Karpas-422 (cell line): ENCODE results near the gene MCC. TPM values are rescaled to one million over a fixed set of nuclear protein-coding genes. Genes with fewer than 3 reads are reported as not detected.

Experiments
- DNase-seq: peaks from one replicate; pipeline ENCODE4 v3.0.0-alpha.2; 2015
- H2AFZ ChIP-seq: fragments of 200-600 bp; sonication (generic); 2 replicates; pipeline ENCODE4 v1.6.1; 2014; ENCODE audit warnings: antibody characterized with exemption, low read length, mixed read lengths
- H3K27ac ChIP-seq: fragments of 200-600 bp; sonication (generic); 2 replicates; pipeline ENCODE4 v1.5.1; 2014; ENCODE audit warnings: mild to moderate bottlenecking, low read length, moderate library complexity
- H3K27me3 ChIP-seq: fragments of 200-600 bp; sonication (generic); 2 replicates; pipeline ENCODE4 v1.6.1; 2014; ENCODE audit warnings: low read length, mixed read lengths
- H3K36me3 ChIP-seq: fragments of 200-600 bp; sonication (generic); 2 replicates; pipeline ENCODE4 v1.6.1; 2014; ENCODE audit warnings: low read length, mixed read lengths; ENCODE audit not compliant: insufficient read depth
- H3K4me1 ChIP-seq: fragments of 200-600 bp; sonication (generic); 2 replicates; pipeline ENCODE4 v1.6.1; 2014; ENCODE audit warnings: mild to moderate bottlenecking, low read length, mixed read lengths
- H3K4me2 ChIP-seq: fragments of 200-600 bp; sonication (generic); 2 replicates; pipeline ENCODE4 v1.6.1; 2014; ENCODE audit warnings: low read length, low read depth, mild to moderate bottlenecking; ENCODE audit not compliant: poor library complexity, severe bottlenecking
- H3K4me3 ChIP-seq: fragments of 200-600 bp; sonication (generic); 2 replicates; pipeline ENCODE4 v1.5.1; 2014; ENCODE audit warnings: mild to moderate bottlenecking, antibody characterized with exemption, low read length, mixed read lengths
- H3K79me2 ChIP-seq: fragments of 200-600 bp; sonication (generic); 2 replicates; pipeline ENCODE4 v1.6.1; 2014; ENCODE audit warnings: mild to moderate bottlenecking, low read length, mixed read lengths
- H3K9ac ChIP-seq: fragments of 200-600 bp; sonication (generic); 2 replicates; pipeline ENCODE4 v1.6.0; 2014; ENCODE audit warnings: low read length
- H3K9me2 ChIP-seq: fragments of 200-600 bp; sonication (generic), shearing (Covaris generic); replicated peaks from 2 replicates; pipeline ENCODE4 v1.6.0; 2014; ENCODE audit warnings: mild to moderate bottlenecking, low read length, moderate library complexity; ENCODE audit not compliant: insufficient read depth
- H3K9me3 ChIP-seq: fragments of 300-700, 200-600 bp; sonication (generic); 2 replicates; pipeline ENCODE4 v1.6.1; 2014; ENCODE audit warnings: low read length, mixed read lengths
- H4K20me1 ChIP-seq: fragments of 200-600 bp; sonication (generic); 2 replicates; pipeline ENCODE4 v1.6.1; 2014; ENCODE audit warnings: mild to moderate bottlenecking, antibody characterized with exemption, low read length, low read depth; ENCODE audit not compliant: insufficient read depth
- total RNA-seq: library from RNA; depleted of rRNA; stranded (reverse); fragments of >200 nt; shearing (Covaris generic); gene quantifications from 2 replicates; pipeline ENCODE4 v1.2.3, GENCODE V29; 2014; ENCODE audit warnings: low replicate concordance

The MCC gene
- total RNA-seq, 1 experiment from 2014 or later = 5.5 TPM

DNA sequence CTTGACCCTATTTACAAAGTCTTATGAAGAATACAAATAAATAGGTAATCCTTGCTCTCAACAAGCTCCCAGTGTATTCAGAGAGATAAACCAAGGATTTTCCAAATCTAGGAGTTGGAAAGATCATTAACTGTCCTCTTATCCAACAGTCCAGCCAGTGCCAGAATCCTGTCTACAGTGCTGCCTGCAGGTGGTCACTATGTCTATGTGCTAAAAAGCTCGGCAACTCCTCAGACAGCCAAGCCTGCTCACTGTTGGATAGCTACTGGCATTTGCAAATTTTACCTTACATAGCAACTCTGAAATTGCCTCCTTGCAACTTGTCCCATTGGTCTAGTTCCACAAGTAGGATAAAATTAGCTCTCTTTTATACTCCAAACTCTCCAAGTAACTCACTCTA, 324.2 kb downstream of the MCC start:
- Histone ChIP-seq H3K9me3 (no peaks in the 10 kb centered on the region), H3K79me2 (no peaks in the 10 kb centered on the region), H3K27me3 (0 out of 2 replicates have a peak, but pooled peaks cover 2% of the 10 kb centered on the region), H3K4me1 (peaks cover 16% of the 10 kb centered on the region), H3K9me2 (no peaks in the 10 kb centered on the region), H3K9ac (no peak overlapping the region), H3K4me3 (no peak overlapping the region), H3K27ac (no peak overlapping the region), H2AFZ (no peak overlapping the region), H4K20me1 (no peaks in the 10 kb centered on the region), H3K4me2 (peak overlapping the region; percentile 4), H3K36me3 (no peaks in the 10 kb centered on the region)
- DNase-seq = no peak

DNA sequence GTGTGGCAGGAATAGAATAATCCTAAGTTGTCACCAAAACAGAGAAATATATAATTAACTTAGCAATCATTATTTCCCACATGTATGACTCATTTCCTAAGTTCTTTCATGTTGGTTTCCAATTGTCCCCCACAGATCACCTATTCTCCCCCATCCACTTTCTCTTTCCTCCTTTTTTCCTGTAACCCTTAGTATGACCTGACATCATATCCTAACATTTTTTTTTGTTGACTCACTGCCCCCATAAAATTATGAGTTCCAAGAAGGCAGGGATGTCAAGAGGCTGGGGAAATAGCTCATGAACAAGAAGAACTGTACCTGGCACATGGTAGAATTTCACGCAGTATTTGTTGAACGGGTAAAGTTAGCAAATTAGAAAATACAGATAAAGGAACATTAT, 324.9 kb downstream of the MCC start:
- Histone ChIP-seq H3K27ac (no peak overlapping the region), H3K9ac (no peak overlapping the region), H4K20me1 (no peaks in the 10 kb centered on the region), H3K79me2 (no peaks in the 10 kb centered on the region), H3K4me2 (peak overlapping the region; percentile 4), H3K36me3 (no peaks in the 10 kb centered on the region), H3K27me3 (0 out of 2 replicates have a peak, but pooled peaks cover 2% of the 10 kb centered on the region), H3K9me2 (no peaks in the 10 kb centered on the region), H3K4me3 (no peak overlapping the region), H2AFZ (no peak overlapping the region), H3K9me3 (no peaks in the 10 kb centered on the region), H3K4me1 (peaks cover 16% of the 10 kb centered on the region)
- DNase-seq = no peak

DNA sequence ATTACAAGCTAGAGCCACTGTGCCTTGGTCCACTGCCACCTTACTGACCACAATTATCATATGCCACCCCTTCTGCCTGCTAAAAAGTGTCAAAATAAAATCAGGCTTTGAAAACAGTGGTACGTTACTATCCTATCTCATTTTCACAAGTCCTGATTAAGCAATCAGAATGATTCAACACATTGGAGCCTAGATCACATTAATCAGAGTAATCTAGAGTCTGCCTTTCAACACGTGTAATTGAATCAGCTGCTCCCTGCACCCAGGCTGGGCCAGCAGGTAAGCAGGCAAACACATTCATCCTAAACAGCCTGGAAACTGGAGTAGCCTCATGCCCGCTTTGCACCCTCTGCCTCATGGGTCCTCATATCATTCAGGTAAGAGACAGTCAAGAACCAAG, 325.5 kb downstream of the MCC start:
- H3K9me2 ChIP-seq = no peaks in the 10 kb centered on the region
- no peaks in the 10 kb centered on the region for H3K36me3 ChIP-seq
- no peak overlapping the region for H3K4me2 ChIP-seq
- 0 out of 2 replicates have a peak, but pooled peaks cover 2% of the 10 kb centered on the region for H3K27me3 ChIP-seq
- H4K20me1 ChIP-seq = no peaks in the 10 kb centered on the region
- H2AFZ ChIP-seq = no peak overlapping the region
- no peaks in the 10 kb centered on the region for H3K9me3 ChIP-seq
- no peaks in the 10 kb centered on the region for H3K79me2 ChIP-seq
- no peak overlapping the region for H3K4me3 ChIP-seq
- H3K9ac ChIP-seq = no peak overlapping the region
- H3K27ac ChIP-seq = no peak overlapping the region
- H3K4me1 ChIP-seq = peaks cover 16% of the 10 kb centered on the region
- DNase-seq = no peak

DNA sequence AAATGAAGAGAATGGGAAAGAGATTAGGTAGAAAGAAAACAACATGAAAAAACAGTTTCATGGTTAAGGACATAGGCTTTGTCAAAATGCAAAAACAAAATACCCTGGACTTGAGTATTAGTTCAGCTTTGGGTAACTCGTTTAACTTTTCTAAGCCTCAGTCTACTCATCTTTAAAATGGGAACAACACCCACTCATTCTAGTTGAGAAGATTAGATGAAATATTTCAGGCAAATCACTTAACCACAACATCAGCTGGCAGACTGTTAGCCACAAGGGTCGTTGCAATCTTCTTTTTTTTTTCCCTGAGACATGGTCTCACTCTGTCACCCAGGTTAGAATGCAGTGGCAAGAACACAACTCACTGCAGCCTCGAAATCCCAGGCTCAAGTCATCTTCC, 326.0 kb downstream of the MCC start:
- Histone ChIP-seq H2AFZ (no peak overlapping the region), H3K27me3 (no peaks in the 10 kb centered on the region), H3K9me3 (no peaks in the 10 kb centered on the region), H4K20me1 (no peaks in the 10 kb centered on the region), H3K9ac (no peak overlapping the region), H3K4me3 (no peak overlapping the region), H3K36me3 (no peaks in the 10 kb centered on the region), H3K27ac (no peak overlapping the region), H3K4me2 (no peak overlapping the region), H3K9me2 (no peaks in the 10 kb centered on the region), H3K79me2 (no peaks in the 10 kb centered on the region), H3K4me1 (peaks cover 16% of the 10 kb centered on the region)
- DNase-seq = no peak

DNA sequence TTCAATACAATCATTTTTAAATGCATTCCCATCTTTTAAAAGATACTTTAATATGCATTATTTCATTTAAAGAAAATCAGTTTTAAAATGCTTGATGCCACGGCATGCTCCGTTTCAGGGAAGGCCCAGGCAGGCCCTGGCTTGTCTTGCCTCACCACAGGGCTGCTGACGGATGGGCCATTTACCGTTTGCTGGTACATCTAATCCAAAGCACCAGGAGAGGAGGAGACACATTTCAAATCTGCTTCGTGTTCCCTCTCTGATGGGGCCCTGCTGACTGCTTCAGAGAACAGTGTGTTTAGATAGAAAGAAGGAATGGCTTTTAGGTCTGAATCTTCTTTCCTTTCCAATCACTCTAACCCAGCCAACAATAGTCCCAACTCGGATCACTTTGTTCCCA, 326.4 kb downstream of the MCC start:
- H3K9me3 ChIP-seq = no peaks in the 10 kb centered on the region
- peaks cover 16% of the 10 kb centered on the region for H3K4me1 ChIP-seq
- no peak for DNase-seq
- no peak overlapping the region for H3K9ac ChIP-seq
- H3K4me3 ChIP-seq = no peak overlapping the region
- no peaks in the 10 kb centered on the region for H3K36me3 ChIP-seq
- no peak overlapping the region for H3K27ac ChIP-seq
- no peaks in the 10 kb centered on the region for H4K20me1 ChIP-seq
- H3K79me2 ChIP-seq = no peaks in the 10 kb centered on the region
- H3K27me3 ChIP-seq = no peaks in the 10 kb centered on the region
- no peak overlapping the region for H2AFZ ChIP-seq
- no peaks in the 10 kb centered on the region for H3K9me2 ChIP-seq
- no peak overlapping the region for H3K4me2 ChIP-seq

DNA sequence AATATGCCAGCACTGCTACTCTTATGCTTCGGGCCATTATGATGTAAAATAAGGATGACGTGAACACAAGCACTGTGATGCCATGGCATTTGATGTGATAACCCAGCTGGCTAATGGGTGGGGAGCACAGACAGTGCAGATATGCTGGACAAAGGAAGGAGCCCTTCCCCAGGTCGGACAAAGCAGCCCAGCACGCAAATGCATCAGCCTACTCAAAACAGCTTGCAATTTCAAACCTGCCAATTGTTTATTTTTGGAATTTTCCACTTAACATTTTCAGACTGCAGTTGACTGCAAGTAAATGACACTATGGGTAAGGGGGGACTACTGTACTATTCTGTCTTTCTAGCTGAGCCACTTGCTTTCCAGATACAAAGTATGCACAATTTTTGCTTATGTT, 330.4 kb downstream of the MCC start:
- H3K79me2 ChIP-seq = no peaks in the 10 kb centered on the region
- H3K4me1 ChIP-seq = peaks cover 3% of the 10 kb centered on the region
- no peaks in the 10 kb centered on the region for H3K36me3 ChIP-seq
- no peak overlapping the region for H3K9ac ChIP-seq
- H3K4me2 ChIP-seq = no peak overlapping the region
- H3K27me3 ChIP-seq = no peaks in the 10 kb centered on the region
- H3K4me3 ChIP-seq = no peak overlapping the region
- H4K20me1 ChIP-seq = no peaks in the 10 kb centered on the region
- DNase-seq = no peak
- H3K9me2 ChIP-seq = no peaks in the 10 kb centered on the region
- no peak overlapping the region for H2AFZ ChIP-seq
- no peaks in the 10 kb centered on the region for H3K9me3 ChIP-seq
- no peak overlapping the region for H3K27ac ChIP-seq

DNA sequence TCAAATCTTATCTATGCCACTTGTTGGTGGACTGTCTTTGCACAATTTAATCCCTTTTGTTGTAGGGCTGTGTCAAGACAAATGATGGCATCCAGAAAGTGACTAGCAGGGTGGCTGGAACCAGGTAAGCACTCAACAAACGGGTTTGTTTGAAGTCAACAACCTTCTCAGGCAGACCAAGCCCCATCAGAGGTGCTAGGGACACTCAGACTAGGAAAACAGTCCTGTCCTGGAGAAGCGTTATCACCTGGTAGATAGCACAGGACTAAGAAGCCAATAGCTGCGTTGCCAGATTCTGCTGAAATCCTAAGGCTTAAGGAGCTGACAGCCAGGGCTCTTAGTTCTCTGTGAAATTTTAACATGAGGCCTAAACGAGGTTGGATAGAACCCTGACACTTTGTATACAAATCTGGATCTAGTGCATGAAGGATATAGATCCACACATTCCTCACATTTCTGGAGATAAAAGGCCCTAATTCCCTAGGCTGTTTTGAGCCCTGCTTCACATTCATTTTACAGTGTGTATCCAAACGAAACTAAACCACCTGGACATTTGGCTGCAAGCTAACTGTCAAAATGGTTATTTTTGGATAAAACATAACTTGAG, 331.9 kb downstream of the MCC start:
- Histone ChIP-seq H2AFZ (no peak overlapping the region), H4K20me1 (no peaks in the 10 kb centered on the region), H3K4me3 (no peak overlapping the region), H3K9me3 (no peaks in the 10 kb centered on the region), H3K27me3 (no peaks in the 10 kb centered on the region), H3K9me2 (no peaks in the 10 kb centered on the region), H3K36me3 (no peaks in the 10 kb centered on the region), H3K4me2 (no peak overlapping the region), H3K9ac (no peak overlapping the region), H3K79me2 (no peaks in the 10 kb centered on the region), H3K27ac (no peak overlapping the region), H3K4me1 (no peaks in the 10 kb centered on the region; the same call in 1 of the 2 replicates)
- DNase-seq = no peak

DNA sequence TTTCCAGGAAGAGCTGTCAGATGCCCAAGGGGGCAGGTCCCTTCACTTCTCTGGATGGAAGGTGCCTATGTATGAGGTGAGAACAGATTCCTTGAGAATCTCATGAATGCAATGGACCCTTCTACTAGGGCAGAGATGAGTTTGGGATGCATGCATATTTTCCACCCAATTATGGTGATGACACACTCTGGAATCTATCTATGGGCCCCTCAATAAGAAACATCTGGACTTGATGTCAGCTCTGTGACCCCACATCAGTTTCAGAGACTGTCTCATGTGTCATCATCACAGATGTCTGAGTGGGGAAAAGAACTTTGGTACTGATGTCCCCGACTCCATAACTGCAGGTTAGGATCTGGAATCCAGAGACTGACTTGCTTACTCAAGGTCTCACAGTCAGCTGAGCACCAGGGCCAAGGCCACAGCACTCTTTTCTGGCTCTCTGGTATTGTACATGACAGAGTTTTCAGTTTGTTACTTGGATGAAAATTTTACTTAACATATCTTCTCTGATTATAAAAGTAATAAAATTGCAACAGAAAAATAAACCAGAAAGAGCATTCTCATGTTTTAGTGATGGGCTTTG, 334.6 kb downstream of the MCC start:
- Histone ChIP-seq H3K4me1 (peaks cover 2% of the 10 kb centered on the region), H3K27me3 (no peaks in the 10 kb centered on the region), H2AFZ (no peak overlapping the region), H3K9me2 (no peaks in the 10 kb centered on the region), H3K4me2 (no peak overlapping the region), H4K20me1 (no peaks in the 10 kb centered on the region), H3K27ac (no peak overlapping the region), H3K36me3 (no peaks in the 10 kb centered on the region), H3K9me3 (no peaks in the 10 kb centered on the region), H3K9ac (no peak overlapping the region), H3K4me3 (no peak overlapping the region), H3K79me2 (no peaks in the 10 kb centered on the region)
- DNase-seq = no peak
